Measurements from ENCODE around the gene PDE6H.

PDE6H gene

GRCh38 chr12:14972816-14973215, at the start of gene PDE6H:
PDE6H (plus strand) TSS chr12:14973042; CDS start chr12:14978013, 4,971 bp downstream.
- DNase-seq (ENCODE audit: low read depth), result no peak

GRCh38 chr12:14923944-14924343, 48.9 kb upstream of the PDE6H start:
- no peak for DNase-seq (ENCODE audit: low read depth)

- DNase-seq (ENCODE audit: low read depth), result no peak
Measured at GRCh38 chr12:14924541-14924940, 48.3 kb upstream of the PDE6H start.

- no peak for DNase-seq (ENCODE audit: low read depth)
Measured at GRCh38 chr12:14927267-14927666, 45.6 kb upstream of the PDE6H start.

GRCh38 chr12:14928931-14929330, 43.9 kb upstream of the PDE6H start:
- no peak for DNase-seq (ENCODE audit: low read depth)

GRCh38 chr12:14930299-14930698, 42.5 kb upstream of the PDE6H start:
- no peak for DNase-seq (ENCODE audit: low read depth)

- DNase-seq (ENCODE audit: low read depth), result no peak
Measured at GRCh38 chr12:14931359-14931758, 41.5 kb upstream of the PDE6H start.

- DNase-seq (ENCODE audit: low read depth), result no peak
Measured at GRCh38 chr12:14931791-14932560, 40.9 kb upstream of the PDE6H start.

- no peak for DNase-seq (ENCODE audit: low read depth)
Measured at GRCh38 chr12:14934511-14934910, 38.3 kb upstream of the PDE6H start.

- no peak for DNase-seq (ENCODE audit: low read depth)
Measured at GRCh38 chr12:14935031-14935430, 37.8 kb upstream of the PDE6H start.

GRCh38 chr12:14936224-14936861, 36.5 kb upstream of the PDE6H start:
- DNase-seq (ENCODE audit: low read depth), result no peak

- DNase-seq (ENCODE audit: low read depth), result no peak
Measured at GRCh38 chr12:14937014-14937413, 35.8 kb upstream of the PDE6H start.

- no peak for DNase-seq (ENCODE audit: low read depth)
Measured at GRCh38 chr12:14937689-14938088, 35.2 kb upstream of the PDE6H start.

GRCh38 chr12:14938301-14938700, 34.5 kb upstream of the PDE6H start, which contains the start of gene ERP27:
ERP27 (minus strand) TSS chr12:14938537; CDS start chr12:14938508, 29 bp downstream.
- DNase-seq (ENCODE audit: low read depth), result no peak

- DNase-seq (ENCODE audit: low read depth), result no peak
Measured at GRCh38 chr12:14941369-14941768, 31.5 kb upstream of the PDE6H start.

- no peak for DNase-seq (ENCODE audit: low read depth)
Measured at GRCh38 chr12:14942196-14942931, 30.5 kb upstream of the PDE6H start.

GRCh38 chr12:14946162-14946561, 26.7 kb upstream of the PDE6H start:
- DNase-seq (ENCODE audit: low read depth), result no peak

- DNase-seq (ENCODE audit: low read depth), result no peak
Measured at GRCh38 chr12:14946861-14947260, 26.0 kb upstream of the PDE6H start.

- peak; percentile 41 for DNase-seq (ENCODE audit: low read depth)
Measured at GRCh38 chr12:14948672-14949071, 24.2 kb upstream of the PDE6H start.

GRCh38 chr12:14949631-14950030, 23.2 kb upstream of the PDE6H start:
- no peak for DNase-seq (ENCODE audit: low read depth)

- DNase-seq (ENCODE audit: low read depth), result no peak
Measured at GRCh38 chr12:14950421-14950820, 22.4 kb upstream of the PDE6H start.

- no peak for DNase-seq (ENCODE audit: low read depth)
Measured at GRCh38 chr12:14950982-14951746, 21.7 kb upstream of the PDE6H start.
